ENCODE results near the gene PPM1F.

- TF ChIP-seq ARNT (IDR thresholded peaks at IDR 0.05) (no peak), BHLHE40 (IDR thresholded peaks at IDR 0.05; ENCODE audit: borderline replicate concordance) (no peak), L3MBTL2 (conservative IDR thresholded peaks at IDR 0.05) (no peak), FOXM1 (IDR thresholded peaks at IDR 0.05; ENCODE audit: borderline replicate concordance) (no peak), SP1 (IDR thresholded peaks at IDR 0.05) (no peak), ZNF384 (IDR thresholded peaks at IDR 0.05) (no peak)
Measured at GRCh38 chr22:21933910-21934309, 18.7 kb downstream of the PPM1F start.
